HepG2 (cell line): ENCODE data around the gene LZTFL1. TPM values are rescaled to one million over a fixed set of nuclear protein-coding genes. Genes with fewer than 3 reads are reported as not detected.

Source experiments
- ATAC-seq: fragments of 200-7000 bp; cut with Tn5 transposase; 3 replicates; pipeline ENCODE4 v1.9.1; 2020; ENCODE audit warnings: mild to moderate bottlenecking, moderate library complexity
- BruUV-seq: library from RNA; stranded (reverse); fragments of 400-500 nt; replicated peaks from 2 replicates; lab custom pipeline; 2021; lab: Mats Ljungman, UMichigan
- CTCF ChIA-PET: fragments of 300-600 bp; formaldehyde crosslinking; extraction: SDS; loops from one replicate; lab custom pipeline; 2021; ENCODE audit warnings: low total read pairs, inconsistent platforms, low intra/inter-chr PET ratio; lab: Yijun Ruan, JAX
- POLR2A ChIA-PET: fragments of 350-600 bp; sonication (Branson Sonifier 250); formaldehyde crosslinking; loops from one replicate; lab custom pipeline; 2020; ENCODE audit warnings: antibody characterized with exemption, inconsistent platforms; lab: Yijun Ruan, JAX
- DNase-seq: peaks from one replicate; pipeline ENCODE4 v3.0.0-alpha.2; 2015; ENCODE audit warnings: low spot score
- FAIRE-seq: peaks from 3 replicates; lab custom pipeline; 2011; peaks lifted over from hg19 to GRCh38; lab: Jason Lieb, UNC
- H2AFZ ChIP-seq: one replicate; pipeline ENCODE4 v1.6.1; 2011; ENCODE audit warnings: low read length, inconsistent platforms
- H3K27ac ChIP-seq: fragments of 300-600 bp; 3 replicates; pipeline ENCODE4 v1.8.0; 2011; ENCODE audit warnings: mixed run types, mild to moderate bottlenecking, mixed read lengths, low read length, inconsistent platforms; ENCODE audit not compliant: insufficient read depth; ENCODE audit errors: extremely low read length
- H3K27me3 ChIP-seq, 2 experiments: fragments of 200-600 bp in 1 of 2; 2 replicates in 1 of 2; 3 replicates in 1 of 2; pipeline versions ENCODE4 v1.6.0 to v1.8.0; 2011; ENCODE audit warnings: low read length in 2 of 2, mild to moderate bottlenecking in 2 of 2, moderate library complexity in 2 of 2, inconsistent platforms in 1 of 2; ENCODE audit not compliant: insufficient read depth in 2 of 2, control insufficient read depth in 1 of 2
- H3K36me3 ChIP-seq, 2 experiments: fragments of 200-600 bp in 1 of 2; replicated peaks in 1 of 2; 2 replicates in 1 of 2; 3 replicates in 1 of 2; pipeline versions ENCODE4 v1.5.1 to v1.8.0; 2011; ENCODE audit warnings: low read length in 2 of 2, inconsistent platforms in 1 of 2; ENCODE audit not compliant: insufficient read depth in 2 of 2, control insufficient read depth in 1 of 2
- H3K4me1 ChIP-seq: 2 replicates; pipeline ENCODE4 v1.5.1; 2012; ENCODE audit warnings: low read length, inconsistent platforms; ENCODE audit not compliant: insufficient read depth
- H3K4me2 ChIP-seq: 2 replicates; pipeline ENCODE4 v1.6.0; 2011; ENCODE audit warnings: low read depth, low read length, inconsistent platforms
- H3K4me3 ChIP-seq, 3 experiments: fragments of 200-600 bp in 1 of 3; sonication (generic), shearing (Covaris generic) in 1 of 3; replicated peaks in 1 of 3; 2 replicates each; pipeline ENCODE4 v1.5.1; 2011 to 2016; ENCODE audit warnings: low read length in 3 of 3, inconsistent platforms in 2 of 3, low read depth in 2 of 3, mild to moderate bottlenecking in 2 of 3, control low read depth in 1 of 3, mixed read lengths in 1 of 3; ENCODE audit not compliant: insufficient read depth in 1 of 3
- H3K79me2 ChIP-seq: one replicate; pipeline ENCODE4 v1.6.1; 2011; ENCODE audit warnings: low read length, inconsistent platforms; ENCODE audit not compliant: insufficient read depth
- H3K9ac ChIP-seq: 2 replicates; pipeline ENCODE4 v1.6.0; 2011; ENCODE audit warnings: mild to moderate bottlenecking, low read depth, low read length, inconsistent platforms; ENCODE audit not compliant: insufficient read depth
- H3K9me3 ChIP-seq: 2 replicates; pipeline ENCODE4 v1.5.1; 2012; ENCODE audit warnings: mild to moderate bottlenecking, low read length
- H4K20me1 ChIP-seq: 2 replicates; pipeline ENCODE4 v1.6.0; 2011; ENCODE audit warnings: inconsistent platforms, mild to moderate bottlenecking, low read length, moderate library complexity; ENCODE audit not compliant: insufficient read depth
- CTCF ChIP-seq: sonication (generic); formaldehyde crosslinking; IDR thresholded peaks from 2 replicates; pipeline ENCODE4 v1.5.0; 2020; ENCODE audit warnings: mild to moderate bottlenecking, missing genetic modification reagents, moderate library complexity
- HBP1 ChIP-seq: IDR thresholded peaks from 2 replicates; pipeline ENCODE4 v1.6.1; 2016; ENCODE audit warnings: low read depth, control low read depth
- KDM5B ChIP-seq: sonication (generic); formaldehyde crosslinking; IDR thresholded peaks from 2 replicates; pipeline ENCODE4 v1.4.0; 2020; ENCODE audit warnings: missing genetic modification reagents, mild to moderate bottlenecking, borderline replicate concordance
- NCOA5 ChIP-seq: sonication (generic); formaldehyde crosslinking; IDR thresholded peaks from 2 replicates; pipeline ENCODE4 v1.4.0; 2020; ENCODE audit warnings: missing genetic modification reagents
- PCBP1 ChIP-seq: fragments of 200-400 bp; formaldehyde crosslinking; IDR thresholded peaks from 2 replicates; pipeline ENCODE4 v1.6.1; 2017; ENCODE audit warnings: mild to moderate bottlenecking, low read depth, low read length, borderline replicate concordance
- SAP130 ChIP-seq: IDR thresholded peaks from 2 replicates; pipeline ENCODE4 v1.6.1; 2016; ENCODE audit warnings: low read depth
- SNAPC5 ChIP-seq: sonication (generic); formaldehyde crosslinking; IDR thresholded peaks from 2 replicates; pipeline ENCODE4 v1.8.1; 2023; ENCODE audit warnings: mild to moderate bottlenecking, missing genetic modification reagents, borderline replicate concordance
- ZNF18 ChIP-seq: sonication (generic); formaldehyde crosslinking; IDR thresholded peaks from 2 replicates; pipeline ENCODE4 v1.8.0; 2022; ENCODE audit warnings: mild to moderate bottlenecking, missing genetic modification reagents; ENCODE audit not compliant: insufficient replicate concordance
- ZNF33B ChIP-seq: sonication (generic); formaldehyde crosslinking; IDR thresholded peaks from 2 replicates; pipeline ENCODE4 v1.5.1; 2020; ENCODE audit warnings: mild to moderate bottlenecking, missing genetic modification reagents
- ZNF678 ChIP-seq: sonication (generic); formaldehyde crosslinking; IDR thresholded peaks from 2 replicates; pipeline ENCODE4 v1.4.0; 2020; ENCODE audit warnings: mild to moderate bottlenecking, missing genetic modification reagents
- WGBS: methylation state at CpG from one replicate; pipeline ENCODE4 v1.1.6; 2017; ENCODE audit warnings: low lambda C conversion rate; 5-methylcytosine and 5-hydroxymethylcytosine counted together
- in situ Hi-C: cut with HindIII; loops from 2 replicates; pipeline ENCODE4 v1.10.0; 2017; ENCODE audit warnings: low pct_unique_long_range_greater_than_20kb; ENCODE audit not compliant: extremely low pct_ligation_motif_present
- intact Hi-C: fragments of 100-400 bp; cut with micrococcal nuclease; formaldehyde crosslinking; loops from one replicate; pipeline ENCODE4 v1.10.0; 2022; ENCODE audit not compliant: unreplicated experiment
- polyA plus RNA-seq, 8 experiments: library from polyadenylated mRNA; depleted of rRNA in 3 of 8; stranded (reverse) in 7 of 8; unstranded in 1 of 8; fragments of >200 nt; fragmentation: Illumina TruSeq in 4 of 8; extraction: Trizol in 4 of 8; gene quantifications; 2 replicates each; pipeline versions ENCODE4 v1.2.1 to v1.2.3, GENCODE V29; 2011 to 2016; ENCODE audit warnings: low read depth in 4 of 8, missing spikeins in 1 of 8, mixed read lengths in 1 of 8; ENCODE audit not compliant: insufficient read depth in 1 of 8
- total RNA-seq, 5 experiments: library from RNA; depleted of rRNA; stranded (reverse); fragments of >200 nt; fragmentation: Illumina TruSeq; extraction: Trizol; gene quantifications; 2 replicates each; pipeline ENCODE4 v1.2.3, GENCODE V29; 2016; ENCODE audit warnings: low read depth in 1 of 5

Gene LZTFL1
- total and polyA plus RNA-seq, 2 of the 13 experiments (the other 11 are each of a cell fraction or from before 2014, with no cell fraction given) = 16.6 to 17.2 TPM

- 0 out of 2 replicates have a peak, but pooled peaks have one; percentile 45 for TF ChIP-seq SNAPC5
Observed at GRCh38 chr3:45841757-45842491, at the start of gene LZTFL1 (continued).

DNA sequence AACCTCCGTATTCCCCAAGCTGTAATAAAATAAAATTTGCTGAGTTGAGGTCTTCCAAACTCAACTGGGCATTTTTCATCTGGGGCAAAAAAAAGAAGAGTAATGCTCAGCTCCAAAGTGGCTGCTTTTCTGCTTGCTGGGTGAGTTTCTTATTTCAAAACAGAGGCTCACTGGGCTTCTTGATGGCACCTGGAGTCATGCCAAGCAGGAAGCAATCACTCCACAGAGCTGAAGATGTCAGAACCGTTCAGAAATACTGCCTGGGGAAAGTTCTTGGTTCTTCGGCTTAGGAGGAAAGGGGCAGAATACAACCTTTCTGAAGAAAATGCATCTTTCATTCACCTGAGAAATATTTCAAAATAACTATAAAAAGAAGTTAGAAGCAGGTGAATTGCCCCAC, 48.5 kb upstream of the LZTFL1 start:
- no peaks in the 10 kb centered on the region for H3K27me3 ChIP-seq
- no peak overlapping the region for H3K4me3 ChIP-seq
- H3K9me3 ChIP-seq = no peaks in the 10 kb centered on the region
- TF ChIP-seq HBP1 (CRISPR knock-in tag) (no peak), NCOA5 (CRISPR knock-in tag) (no peak)
- in situ Hi-C loops = no loop called here
- H3K4me2 ChIP-seq = no peak overlapping the region
- no peak overlapping the region for H3K27ac ChIP-seq
- FAIRE-seq (no peak), DNase-seq (no peak), ATAC-seq (no peak)
- no peaks in the 10 kb centered on the region for H4K20me1 ChIP-seq
- no peak overlapping the region for H3K9ac ChIP-seq
- intact Hi-C loops = no loop called here
- no TSS peak for BruUV-seq
- ChIA-PET CTCF (no interaction called here), POLR2A (no interaction called here)
- 65% methylated on average over 3 of the region's 3 CpGs for WGBS
- H2AFZ ChIP-seq = no peak overlapping the region
- H3K4me1 ChIP-seq = no peaks in the 10 kb centered on the region
- no peaks in the 10 kb centered on the region for H3K36me3 ChIP-seq
- no peaks in the 10 kb centered on the region for H3K79me2 ChIP-seq

DNA sequence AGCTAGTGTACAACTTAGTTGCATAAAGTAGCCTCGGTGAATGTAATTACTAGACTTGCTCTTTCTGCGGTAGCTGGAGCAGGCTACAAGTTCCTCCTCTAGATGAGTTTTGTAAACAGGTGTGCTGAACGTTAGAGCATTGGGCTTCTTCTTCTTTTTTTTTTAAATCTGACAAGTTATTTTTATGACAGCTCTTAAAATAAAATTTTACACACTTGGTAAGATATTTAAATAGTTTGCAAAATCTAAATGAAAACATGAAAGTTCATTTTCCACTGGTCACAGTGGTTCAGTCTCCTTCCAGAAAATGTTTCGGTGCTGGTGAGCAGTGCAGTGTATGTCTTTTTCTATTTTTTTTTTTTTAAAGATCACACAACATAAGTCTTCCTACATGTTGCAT, 47.4 kb upstream of the LZTFL1 start:
- Histone ChIP-seq H3K9me3 (no peaks in the 10 kb centered on the region), H3K36me3 (no peaks in the 10 kb centered on the region), H3K9ac (no peak overlapping the region), H3K4me3 (no peak overlapping the region), H3K79me2 (no peaks in the 10 kb centered on the region), H4K20me1 (no peaks in the 10 kb centered on the region), H3K27ac (no peak overlapping the region), H3K27me3 (peaks cover 0 to 4% of the 10 kb centered on the region in 2 experiments; a peak in 1 of 5 replicates), H2AFZ (no peak overlapping the region), H3K4me2 (no peak overlapping the region), H3K4me1 (no peaks in the 10 kb centered on the region)
- POLR2A ChIA-PET = no interaction called here
- no TSS peak for BruUV-seq
- in situ Hi-C loops = no loop called here
- intact Hi-C loops = no loop called here
- CTCF ChIA-PET = no interaction called here
- WGBS = 23% methylated on average over 4 of the region's 4 CpGs
- ATAC-seq (no peak), FAIRE-seq (no peak), DNase-seq (no peak)
- no peak for TF ChIP-seq KDM5B (CRISPR knock-in tag)
- TF ChIP-seq ZNF33B (CRISPR knock-in tag) = no peak
- TF ChIP-seq CTCF = no peak
- no peak for TF ChIP-seq SAP130 (CRISPR knock-in tag)
- TF ChIP-seq ZNF678 = no peak
- no peak for TF ChIP-seq ZNF18 (CRISPR knock-in tag)
- no peak for TF ChIP-seq PCBP1
